A673 (cell line): ENCODE measurements around the gene TMEM125.

Source experiments
- EZH2 ChIP-seq: fragments of 200-600 bp; sonication (generic); IDR thresholded peaks from 2 replicates; pipeline ENCODE4 v1.6.1; 2017; ENCODE audit warnings: borderline replicate concordance, low read depth, mild to moderate bottlenecking, mixed read lengths, antibody characterized with exemption, low read length; ENCODE audit not compliant: poor library complexity, severe bottlenecking
- TF ChIP-seq, protein P1 (sequence below): fragments of 300-800, 200-600 bp; sonication (generic); conservative IDR thresholded peaks from 2 replicates; pipeline ENCODE4 v1.5.1; 2017; ENCODE audit warnings: low read depth, mild to moderate bottlenecking, antibody characterized with exemption, low read length, moderate library complexity, mixed read lengths

DNA sequence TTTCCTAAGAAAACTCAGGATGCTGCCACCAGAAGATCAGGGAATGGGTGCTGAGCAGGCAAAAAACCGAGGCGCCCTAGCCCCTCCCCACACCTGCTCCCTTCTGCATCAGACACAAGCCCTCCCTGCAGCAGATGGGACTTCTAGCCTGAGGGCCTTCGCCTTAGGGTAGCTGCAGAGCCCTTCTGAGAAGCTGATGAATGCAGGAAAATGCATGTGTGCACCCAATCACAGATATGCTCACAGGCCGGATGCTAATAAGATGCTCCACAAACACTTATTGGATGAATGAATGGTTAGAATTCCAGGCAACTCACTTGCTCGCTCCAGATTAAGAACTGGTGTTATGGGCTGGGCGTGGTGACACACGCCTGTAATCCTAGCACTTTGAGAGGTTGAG is 22.4 kb downstream of the TMEM125 start:
- TF ChIP-seq, protein P1, sequence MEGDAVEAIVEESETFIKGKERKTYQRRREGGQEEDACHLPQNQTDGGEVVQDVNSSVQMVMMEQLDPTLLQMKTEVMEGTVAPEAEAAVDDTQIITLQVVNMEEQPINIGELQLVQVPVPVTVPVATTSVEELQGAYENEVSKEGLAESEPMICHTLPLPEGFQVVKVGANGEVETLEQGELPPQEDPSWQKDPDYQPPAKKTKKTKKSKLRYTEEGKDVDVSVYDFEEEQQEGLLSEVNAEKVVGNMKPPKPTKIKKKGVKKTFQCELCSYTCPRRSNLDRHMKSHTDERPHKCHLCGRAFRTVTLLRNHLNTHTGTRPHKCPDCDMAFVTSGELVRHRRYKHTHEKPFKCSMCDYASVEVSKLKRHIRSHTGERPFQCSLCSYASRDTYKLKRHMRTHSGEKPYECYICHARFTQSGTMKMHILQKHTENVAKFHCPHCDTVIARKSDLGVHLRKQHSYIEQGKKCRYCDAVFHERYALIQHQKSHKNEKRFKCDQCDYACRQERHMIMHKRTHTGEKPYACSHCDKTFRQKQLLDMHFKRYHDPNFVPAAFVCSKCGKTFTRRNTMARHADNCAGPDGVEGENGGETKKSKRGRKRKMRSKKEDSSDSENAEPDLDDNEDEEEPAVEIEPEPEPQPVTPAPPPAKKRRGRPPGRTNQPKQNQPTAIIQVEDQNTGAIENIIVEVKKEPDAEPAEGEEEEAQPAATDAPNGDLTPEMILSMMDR: no peak
- no peak for TF ChIP-seq EZH2
